Fibroblast of villous mesenchyme (primary cell): ENCODE data around the gene ZNF200. TPM values are rescaled to one million over a fixed set of nuclear protein-coding genes. Genes with fewer than 3 reads are reported as not detected.

Experiments used
- DNase-seq: peaks from one replicate; pipeline ENCODE4 v3.0.0-alpha.2; 2010; ENCODE audit warnings: low read depth
- H3K4me3 ChIP-seq: 2 replicates; pipeline ENCODE4 v1.5.1; 2011; ENCODE audit warnings: low read depth, mild to moderate bottlenecking, low read length
- total RNA-seq: library from RNA; depleted of rRNA; stranded (reverse); fragments of >200 nt; gene quantifications from 2 replicates; pipeline ENCODE4 v1.2.3, GENCODE V29; 2012
- TF ChIP-seq, protein P1 (sequence below): IDR thresholded peaks from 2 replicates; pipeline ENCODE4 v1.5.1; 2012; ENCODE audit warnings: low read depth, mild to moderate bottlenecking, low read length; ENCODE audit not compliant: insufficient read depth

ZNF200 gene
- total RNA-seq, 1 donor = 11.2 TPM

- TF ChIP-seq, protein P1, sequence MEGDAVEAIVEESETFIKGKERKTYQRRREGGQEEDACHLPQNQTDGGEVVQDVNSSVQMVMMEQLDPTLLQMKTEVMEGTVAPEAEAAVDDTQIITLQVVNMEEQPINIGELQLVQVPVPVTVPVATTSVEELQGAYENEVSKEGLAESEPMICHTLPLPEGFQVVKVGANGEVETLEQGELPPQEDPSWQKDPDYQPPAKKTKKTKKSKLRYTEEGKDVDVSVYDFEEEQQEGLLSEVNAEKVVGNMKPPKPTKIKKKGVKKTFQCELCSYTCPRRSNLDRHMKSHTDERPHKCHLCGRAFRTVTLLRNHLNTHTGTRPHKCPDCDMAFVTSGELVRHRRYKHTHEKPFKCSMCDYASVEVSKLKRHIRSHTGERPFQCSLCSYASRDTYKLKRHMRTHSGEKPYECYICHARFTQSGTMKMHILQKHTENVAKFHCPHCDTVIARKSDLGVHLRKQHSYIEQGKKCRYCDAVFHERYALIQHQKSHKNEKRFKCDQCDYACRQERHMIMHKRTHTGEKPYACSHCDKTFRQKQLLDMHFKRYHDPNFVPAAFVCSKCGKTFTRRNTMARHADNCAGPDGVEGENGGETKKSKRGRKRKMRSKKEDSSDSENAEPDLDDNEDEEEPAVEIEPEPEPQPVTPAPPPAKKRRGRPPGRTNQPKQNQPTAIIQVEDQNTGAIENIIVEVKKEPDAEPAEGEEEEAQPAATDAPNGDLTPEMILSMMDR = no peak
- peak overlapping the region; percentile 41 for H3K4me3 ChIP-seq
- no peak for DNase-seq
Measured at GRCh38 chr16:3192476-3193019, 42.4 kb downstream of the ZNF200 start.

GRCh38 chr16:3190949-3191353, 44.0 kb downstream of the ZNF200 start:
- peak overlapping the region; percentile 56 for H3K4me3 ChIP-seq
- TF ChIP-seq, protein P1 = no peak
- no peak for DNase-seq

GRCh38 chr16:3189869-3190268, 45.1 kb downstream of the ZNF200 start:
- DNase-seq = no peak
- peak overlapping the region; percentile 76 for H3K4me3 ChIP-seq
- TF ChIP-seq, protein P1 = no peak

GRCh38 chr16:3188925-3189825, 45.8 kb downstream of the ZNF200 start:
- TF ChIP-seq, protein P1 = no peak
- DNase-seq = peak; percentile 73
- peak overlapping the region; percentile 76 for H3K4me3 ChIP-seq

GRCh38 chr16:3188675-3188924, 46.4 kb downstream of the ZNF200 start:
- H3K4me3 ChIP-seq = peak overlapping the region; percentile 76
- DNase-seq = no peak
- TF ChIP-seq, protein P1 = no peak

GRCh38 chr16:3187798-3188674, 46.9 kb downstream of the ZNF200 start, which contains the start of gene OR1F1:
TSS of gene OR1F1 (plus strand) at chr16:3188204.
- TF ChIP-seq, protein P1 = no peak
- H3K4me3 ChIP-seq = peak within 1 kb of the TSS; percentile 76
- DNase-seq = peak; percentile 36
